ENCODE data around the gene LAX1. TPM values are rescaled to one million over a fixed set of nuclear protein-coding genes. Genes with fewer than 3 reads are reported as not detected.

The LAX1 gene, protein sequence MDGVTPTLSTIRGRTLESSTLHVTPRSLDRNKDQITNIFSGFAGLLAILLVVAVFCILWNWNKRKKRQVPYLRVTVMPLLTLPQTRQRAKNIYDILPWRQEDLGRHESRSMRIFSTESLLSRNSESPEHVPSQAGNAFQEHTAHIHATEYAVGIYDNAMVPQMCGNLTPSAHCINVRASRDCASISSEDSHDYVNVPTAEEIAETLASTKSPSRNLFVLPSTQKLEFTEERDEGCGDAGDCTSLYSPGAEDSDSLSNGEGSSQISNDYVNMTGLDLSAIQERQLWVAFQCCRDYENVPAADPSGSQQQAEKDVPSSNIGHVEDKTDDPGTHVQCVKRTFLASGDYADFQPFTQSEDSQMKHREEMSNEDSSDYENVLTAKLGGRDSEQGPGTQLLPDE
- under 0.01 TPM in 2 replicates for total RNA-seq

DNA sequence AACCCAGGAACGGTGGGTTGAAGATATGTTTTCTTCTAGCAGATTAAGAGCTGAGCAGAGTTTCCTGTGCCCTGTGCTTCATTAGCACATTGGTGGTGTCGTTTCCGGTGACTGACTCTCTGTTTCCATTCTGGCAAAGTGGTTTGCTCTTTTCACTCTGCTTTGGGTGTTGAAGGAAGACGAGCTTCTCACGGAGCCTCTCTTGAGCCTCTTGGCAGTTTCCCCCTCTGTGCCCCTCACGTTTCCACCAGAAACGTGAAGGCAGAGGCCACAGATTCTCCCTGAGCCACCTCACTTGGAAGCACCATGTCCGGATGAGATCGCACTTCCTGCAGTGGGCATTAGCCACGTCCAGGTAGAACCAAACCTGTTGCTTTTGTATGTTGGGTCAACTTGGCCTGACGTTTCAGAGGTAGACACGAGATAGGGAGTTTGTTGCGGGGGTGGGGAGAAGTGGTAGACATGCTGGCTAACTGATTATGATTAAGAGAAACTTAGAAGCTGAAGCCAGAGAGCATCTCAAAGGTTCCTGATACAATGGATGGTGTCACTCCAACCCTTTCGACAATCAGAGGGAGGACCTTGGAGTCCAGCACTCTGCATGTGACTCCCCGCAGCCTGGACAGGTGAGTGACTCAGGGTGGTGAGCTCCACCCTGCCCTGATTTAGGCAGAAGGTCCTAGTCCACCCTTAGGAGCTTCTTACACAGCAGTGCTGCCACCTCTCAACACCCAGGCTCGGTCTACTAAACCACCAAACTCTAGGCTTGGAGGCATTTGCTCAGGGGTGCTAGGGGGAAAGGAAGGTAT, at the start of gene LAX1:
LAX1 (plus strand) TSS at position 155 of the 809 bp plus-strand sequence; CDS start at position 538, 383 bp downstream.

DNA sequence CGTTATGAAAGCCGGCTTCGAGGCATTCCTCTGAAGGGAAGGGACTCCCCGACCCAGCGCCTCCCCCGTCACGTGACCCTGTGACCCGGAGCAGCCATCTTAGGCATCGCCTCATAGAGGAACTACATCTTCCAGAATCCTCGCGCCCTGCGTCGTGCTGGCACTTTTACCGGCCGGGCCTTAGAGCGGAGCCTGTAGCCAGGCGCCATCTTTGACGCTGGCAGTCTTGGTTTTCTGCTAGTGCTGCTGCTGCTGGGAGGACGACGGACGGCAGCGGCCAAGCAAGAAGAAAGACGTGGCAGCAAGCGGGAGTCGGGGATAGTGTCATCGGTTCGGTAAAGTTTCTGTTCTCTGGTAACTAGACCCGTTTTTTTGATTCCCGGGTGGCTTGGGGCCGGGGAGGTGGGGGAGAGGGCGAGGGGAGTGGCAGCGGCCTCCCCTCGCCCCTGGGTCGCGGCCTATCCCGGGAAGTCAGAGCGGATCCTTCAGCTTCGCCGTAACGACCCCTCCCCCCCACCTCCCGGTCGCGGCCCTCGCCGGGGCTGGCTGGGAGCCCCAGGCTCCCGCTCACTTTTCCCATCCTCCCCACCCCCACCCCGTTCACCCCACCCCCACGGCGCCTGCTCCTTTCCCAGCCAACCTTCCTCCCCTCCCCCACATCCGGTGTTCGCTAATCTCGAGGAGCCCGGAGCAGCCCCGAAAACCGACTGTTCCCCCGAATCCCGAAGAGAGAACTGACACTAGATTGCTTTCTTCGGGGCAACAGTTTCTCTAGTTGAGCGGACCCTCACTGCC, 30.7 kb downstream of the LAX1 start, which contains the start of the genes ZBED6 and ZC3H11A:
ZBED6 (plus strand) TSS at position 183 of the 795 bp plus-strand sequence. CDS start 1,900 bp downstream, outside the sequence.
ZC3H11A (plus strand) TSS at position 183 of the 795 bp plus-strand sequence. CDS start 21,448 bp downstream, outside the sequence.

Other genes starting within 250 kb of the LAX1 start
- gene ATP2B4, start 138.4 kb upstream of the LAX1 start, total RNA-seq, result 47.4 and 50.0 TPM in 2 replicates
- gene ZBED6, start 30.4 kb downstream of the LAX1 start, total RNA-seq, result 8.4 and 12.3 TPM in 2 replicates
- gene ZC3H11A, start 30.4 kb downstream of the LAX1 start, total RNA-seq, result 83.1 and 84.1 TPM in 2 replicates
- 93.3 and 134 TPM in 2 replicates for gene SNRPE, start 96.4 kb downstream of the LAX1 start, total RNA-seq